Measurements from ENCODE around the gene LRRIQ4.

LRRIQ4 gene

DNA sequence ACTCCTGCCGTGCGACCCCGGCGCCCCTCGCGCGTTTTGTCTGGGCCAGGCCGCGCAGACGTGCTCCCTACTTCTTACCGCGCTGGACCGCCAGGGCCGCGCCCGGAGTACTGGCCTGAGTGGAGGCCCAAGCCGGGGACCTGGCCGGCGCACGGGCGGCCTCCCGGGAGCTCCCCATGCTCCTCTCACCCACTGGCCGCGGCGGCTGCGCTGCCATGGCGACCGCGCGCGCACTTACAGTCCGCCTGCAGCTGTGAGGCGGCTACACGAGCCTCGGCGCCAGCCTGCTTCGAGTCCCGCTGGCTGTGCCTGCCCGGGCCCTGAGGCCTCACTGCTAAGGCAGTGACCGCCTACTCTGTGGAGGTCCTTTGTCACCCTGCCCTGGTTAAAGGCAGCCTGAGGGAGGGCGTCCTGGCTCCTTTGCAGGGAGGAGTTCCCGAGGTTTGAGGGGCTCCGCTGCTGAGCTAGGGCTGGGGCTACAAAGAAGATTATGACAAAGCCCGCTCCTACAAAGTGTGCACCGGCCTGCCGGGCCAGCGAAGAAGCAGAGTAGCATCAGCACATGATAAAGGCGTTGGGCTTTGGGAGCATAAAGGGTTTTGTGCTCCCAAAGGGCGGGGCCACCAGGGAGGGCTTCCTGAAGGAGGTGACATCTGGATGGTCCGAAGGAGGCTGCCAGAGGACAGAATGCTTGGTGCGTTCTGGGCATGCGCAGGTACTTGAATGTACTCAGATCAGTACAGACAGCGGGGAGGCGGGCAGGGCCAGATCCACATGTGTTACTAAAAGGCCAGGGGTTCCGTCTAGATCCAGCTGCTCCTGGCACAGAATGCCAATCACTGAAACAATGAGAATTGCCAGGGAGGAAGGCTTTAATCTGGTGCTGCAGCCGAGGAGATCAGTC, at the start of gene LRRIQ4, which contains the start of gene LRRC34:
Gene LRRIQ4, plus strand, starts transcription at position 539 of the 904 bp plus-strand sequence. CDS start 9,052 bp downstream, outside the sequence.
Gene LRRC34, minus strand, starts transcription at position 573 of the 904 bp plus-strand sequence. Its CDS starts 356 bp downstream, at position 217.
- DNase-seq (ENCODE audit: low read depth in 2 of 2): peak; percentile 61 to 71

DNA sequence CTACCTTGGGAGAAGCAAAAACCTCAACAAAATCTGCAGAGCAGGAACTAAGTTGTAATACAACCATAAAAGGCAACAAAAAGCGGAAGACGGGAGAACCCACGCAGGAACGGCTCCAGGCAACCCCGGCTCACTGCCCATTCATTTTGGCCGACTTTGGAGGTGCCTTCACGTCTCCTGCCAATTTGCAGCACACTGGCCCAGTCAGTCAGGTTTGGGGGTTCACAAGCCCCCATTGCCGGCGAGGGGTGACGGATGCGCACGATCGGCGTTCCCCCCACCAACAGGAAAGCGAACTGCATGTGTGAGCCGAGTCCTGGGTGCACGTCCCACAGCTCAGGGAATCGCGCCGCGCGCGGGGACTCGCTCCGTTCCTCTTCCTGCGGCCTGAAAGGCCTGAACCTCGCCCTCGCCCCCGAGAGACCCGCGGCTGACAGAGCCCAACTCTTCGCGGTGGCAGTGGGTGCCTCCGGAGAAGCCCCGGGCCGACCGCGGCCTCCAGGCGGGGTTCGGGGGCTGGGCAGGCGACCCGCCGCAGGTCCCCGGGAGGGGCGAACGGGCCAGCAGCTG, 48.3 kb upstream of the LRRIQ4 start:
- peak; percentile 41 to 46 for DNase-seq (ENCODE audit: low read depth in 2 of 2)

DNA sequence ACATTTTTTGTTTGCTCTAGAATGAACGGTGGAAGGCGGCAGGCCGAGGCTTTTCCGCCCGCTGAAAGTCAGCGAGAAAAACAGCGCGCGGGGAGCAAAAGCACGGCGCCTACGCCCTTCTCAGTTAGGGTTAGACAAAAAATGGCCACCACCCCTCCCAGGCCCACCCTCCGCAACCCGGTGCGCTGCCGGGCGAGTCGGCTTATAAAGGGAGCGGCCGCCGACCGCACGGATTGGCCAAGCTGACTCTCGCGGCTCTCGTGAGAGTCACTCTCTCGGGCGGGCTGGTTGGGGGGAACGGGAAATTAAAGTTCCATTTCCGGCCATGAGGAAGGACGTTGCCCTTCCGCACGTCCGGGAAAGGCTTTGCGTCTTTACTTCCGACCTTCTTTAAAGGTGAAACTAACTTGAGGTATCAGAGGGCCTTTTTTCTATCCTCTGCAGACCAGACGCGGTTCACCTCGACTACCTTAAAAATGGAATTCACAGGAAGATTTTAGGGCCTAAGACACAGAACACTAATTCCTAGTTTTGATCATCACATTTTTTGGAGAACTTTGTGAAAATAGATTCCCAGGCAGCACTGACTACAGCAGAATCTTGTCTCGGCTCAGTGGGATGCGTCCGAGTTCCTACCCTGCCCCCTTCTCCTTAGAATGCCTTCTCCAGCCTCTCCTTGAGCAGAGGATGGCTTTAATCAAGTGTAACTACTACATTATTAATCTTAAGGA, 47.6 kb upstream of the LRRIQ4 start, which contains the start of gene TERC:
Gene TERC, minus strand, starts transcription at position 179 of the 731 bp plus-strand sequence.
- DNase-seq (ENCODE audit: low read depth in 2 of 2): peak; percentile 81

DNA sequence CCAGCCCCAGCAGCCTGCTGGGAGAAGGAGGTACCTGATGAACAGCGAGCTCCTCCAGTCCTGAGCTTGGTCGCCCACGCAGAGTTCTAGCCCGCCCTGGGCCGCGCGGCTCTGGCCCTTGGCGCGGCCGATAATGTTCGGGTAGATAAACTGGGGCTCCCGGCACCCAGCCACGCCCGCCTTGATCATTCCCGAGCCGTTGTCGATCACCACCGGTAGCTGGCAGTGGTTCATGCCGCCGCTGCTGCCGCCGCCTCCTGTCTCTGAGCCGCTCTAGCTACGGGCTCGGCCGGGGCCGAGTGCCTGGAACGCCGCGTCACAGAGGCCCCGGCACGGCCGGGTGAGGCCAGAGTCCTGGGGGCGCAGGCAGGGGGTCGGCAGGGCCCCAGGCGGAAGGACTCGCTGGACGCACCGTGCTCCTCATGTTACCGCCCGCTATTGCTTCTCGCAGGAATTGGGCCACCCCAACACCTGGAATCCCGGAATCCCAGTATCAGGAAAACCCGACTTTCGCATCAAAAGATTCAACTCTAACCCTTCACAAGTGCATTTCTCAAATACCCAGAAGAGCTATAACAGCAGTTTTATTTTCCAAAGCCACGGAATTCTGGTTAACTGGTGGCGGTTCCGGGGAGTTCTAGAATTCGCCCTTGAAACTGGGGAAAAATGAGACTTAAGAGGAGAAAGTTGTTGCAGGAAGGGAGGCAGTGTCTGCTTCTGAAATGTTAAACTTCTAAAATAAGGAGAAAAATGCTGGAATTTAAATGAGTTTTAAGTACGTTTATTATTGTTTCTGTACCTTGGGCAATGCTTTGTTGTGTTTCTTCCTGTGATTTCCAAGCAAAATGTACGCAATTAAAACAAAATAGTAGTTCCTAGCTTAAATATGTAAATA, 43.1 kb upstream of the LRRIQ4 start, which contains the start of gene ACTRT3:
Gene ACTRT3, minus strand, starts transcription at position 275 of the 895 bp plus-strand sequence. Its CDS starts 41 bp downstream, at position 234.
- peak; percentile 41 to 46 for DNase-seq (ENCODE audit: low read depth in 2 of 2)

DNA sequence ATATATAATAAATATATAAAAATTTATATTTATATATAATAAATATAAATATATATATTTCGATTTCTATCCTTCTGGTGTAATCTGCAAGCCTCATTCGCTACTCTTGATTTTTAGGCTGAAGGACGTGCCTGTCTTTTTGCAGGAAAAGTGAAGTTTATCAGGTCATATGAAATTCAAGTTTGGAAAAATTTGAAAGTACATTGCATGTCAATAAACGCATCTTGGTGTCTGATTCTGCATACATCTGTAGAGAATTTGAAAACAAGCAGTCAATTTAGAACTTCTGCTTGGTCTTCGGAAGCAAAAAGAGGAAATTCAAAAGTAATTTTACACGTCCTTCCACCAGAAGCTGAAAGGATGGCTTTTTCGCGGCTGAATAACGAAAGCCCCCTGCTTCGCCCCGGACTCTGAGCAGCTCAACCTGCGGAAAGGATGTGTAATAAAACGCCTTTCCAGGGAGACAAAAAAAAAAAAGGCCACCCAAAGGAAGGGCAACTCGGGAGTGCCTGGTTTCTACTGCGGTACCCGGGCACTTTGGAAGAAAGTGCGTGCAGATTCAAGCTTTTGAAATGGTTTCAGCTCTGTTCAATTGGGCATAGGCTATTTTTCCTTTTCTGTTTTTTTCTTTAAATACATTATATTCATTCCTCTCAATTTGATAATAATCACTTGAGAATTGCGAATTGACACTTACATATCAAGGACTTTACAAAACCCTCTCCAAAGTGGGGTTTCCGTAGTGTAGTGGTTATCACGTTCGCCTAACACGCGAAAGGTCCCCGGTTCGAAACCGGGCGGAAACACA, 41.0 kb upstream of the LRRIQ4 start:
- peak in 1 of 2 donors; percentile 72 for DNase-seq (ENCODE audit: low read depth in 2 of 2)

DNA sequence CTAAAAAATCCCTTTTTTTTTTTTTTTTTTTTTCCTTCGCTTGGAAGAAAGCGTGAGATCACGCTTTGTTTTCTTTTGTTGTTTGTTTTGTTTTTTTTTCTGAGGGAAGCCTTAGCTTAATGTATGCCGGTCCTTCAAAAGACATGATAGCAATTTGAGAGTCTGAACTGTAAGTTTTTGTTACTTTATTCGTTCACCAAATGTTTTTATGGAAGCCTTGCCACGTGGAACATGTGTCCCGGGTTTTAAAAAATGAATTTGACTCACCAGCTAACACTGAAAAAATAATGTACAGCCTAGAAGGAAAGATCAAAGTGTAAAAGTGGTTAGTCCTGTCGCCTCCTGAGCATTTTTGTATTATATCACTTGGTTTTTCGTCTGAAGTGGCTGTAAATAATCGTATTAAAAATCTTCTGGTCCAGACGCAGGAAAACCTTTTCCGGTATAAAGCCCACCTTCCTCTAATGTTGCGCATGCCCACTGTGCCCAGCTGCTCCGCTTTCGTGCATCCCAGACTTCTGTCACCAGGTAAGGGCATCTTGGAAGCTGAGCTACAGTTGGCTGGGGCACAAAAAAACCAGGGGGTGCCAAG, 40.3 kb upstream of the LRRIQ4 start:
- DNase-seq (ENCODE audit: low read depth in 2 of 2): peak; percentile 36 to 38

DNA sequence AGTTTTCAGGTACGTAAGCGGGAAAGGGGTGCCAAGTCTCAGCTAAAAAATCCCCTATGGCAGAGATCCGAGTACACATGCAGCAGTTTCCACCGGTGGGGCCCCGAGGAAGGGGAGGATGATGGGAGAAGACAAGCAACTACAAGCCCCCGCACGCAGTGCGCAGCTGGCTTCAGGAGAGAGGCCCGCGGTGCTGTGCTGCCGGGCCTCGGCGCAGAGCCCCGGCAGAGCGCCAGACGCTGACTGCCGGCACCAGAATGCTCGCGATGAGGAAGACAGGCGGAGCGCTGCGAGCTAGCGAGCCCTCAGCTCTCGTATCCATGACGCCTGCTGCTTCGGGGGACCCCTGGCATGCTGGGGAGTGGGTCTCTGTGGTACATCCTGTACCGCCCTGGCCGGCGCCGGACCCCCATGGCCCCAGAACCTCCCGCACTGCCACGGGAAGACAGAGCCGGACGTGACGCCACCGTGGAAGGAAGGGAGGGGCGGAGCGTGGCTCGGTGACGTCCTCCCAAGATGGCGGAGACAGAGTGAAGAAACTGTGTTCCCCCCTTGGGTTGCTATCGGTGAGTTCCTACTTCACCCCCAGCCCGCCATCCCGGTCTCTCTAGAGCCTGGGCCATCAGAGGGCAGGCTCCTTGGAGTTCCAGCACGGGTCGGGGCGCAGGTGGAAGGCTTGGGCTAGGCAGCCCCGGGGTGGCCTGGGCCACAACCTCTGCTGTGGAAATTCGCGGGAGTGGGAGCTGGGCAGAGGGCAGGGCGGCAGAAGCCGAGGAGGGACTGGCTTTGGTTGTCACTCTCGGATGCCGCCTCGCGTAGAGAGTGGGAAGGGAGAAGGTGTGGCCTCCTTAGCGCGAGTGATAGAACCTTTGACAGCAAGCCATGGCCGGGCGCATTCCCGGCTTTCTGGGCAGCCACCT, 39.5 kb upstream of the LRRIQ4 start, which contains the start of gene MYNN:
Gene MYNN, plus strand, starts transcription at position 500 of the 920 bp plus-strand sequence. CDS start 900 bp downstream, outside the sequence.
- DNase-seq (ENCODE audit: low read depth in 2 of 2): peak; percentile 78 to 85

DNA sequence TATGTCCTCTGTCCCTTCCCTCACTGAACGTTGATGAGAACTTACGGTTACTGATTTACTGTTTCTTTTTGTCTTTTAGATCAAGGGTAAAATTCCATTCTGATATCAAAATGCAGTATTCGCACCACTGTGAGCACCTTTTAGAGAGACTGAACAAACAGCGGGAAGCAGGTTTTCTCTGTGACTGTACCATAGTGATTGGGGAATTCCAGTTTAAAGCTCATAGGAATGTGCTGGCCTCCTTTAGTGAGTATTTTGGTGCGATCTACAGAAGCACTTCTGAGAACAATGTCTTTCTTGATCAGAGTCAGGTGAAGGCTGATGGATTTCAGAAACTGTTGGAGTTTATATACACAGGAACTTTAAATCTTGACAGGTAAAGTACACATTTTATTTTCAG, 38.5 kb upstream of the LRRIQ4 start:
- no peak for DNase-seq (ENCODE audit: low read depth in 2 of 2)

DNA sequence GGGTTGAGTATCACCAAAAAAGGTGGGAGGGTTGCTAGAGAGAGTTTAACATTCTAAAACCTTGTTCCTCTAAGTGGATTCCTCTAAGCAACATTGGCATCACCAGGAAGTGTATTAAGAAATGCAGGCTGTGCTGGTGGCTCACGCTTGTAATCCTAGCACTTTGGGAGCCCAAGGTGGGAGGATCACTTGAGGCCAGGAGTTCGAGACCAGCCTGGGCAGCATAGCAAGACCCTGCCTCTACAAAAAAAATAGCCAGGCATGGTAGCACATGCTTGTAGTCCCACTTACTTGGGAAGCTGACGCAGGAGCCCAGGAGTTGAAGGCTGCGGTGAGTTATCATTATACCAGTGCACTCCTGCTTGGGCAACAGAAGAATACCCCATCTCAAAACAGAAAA, 34.8 kb upstream of the LRRIQ4 start:
- DNase-seq (ENCODE audit: low read depth in 2 of 2): no peak

DNA sequence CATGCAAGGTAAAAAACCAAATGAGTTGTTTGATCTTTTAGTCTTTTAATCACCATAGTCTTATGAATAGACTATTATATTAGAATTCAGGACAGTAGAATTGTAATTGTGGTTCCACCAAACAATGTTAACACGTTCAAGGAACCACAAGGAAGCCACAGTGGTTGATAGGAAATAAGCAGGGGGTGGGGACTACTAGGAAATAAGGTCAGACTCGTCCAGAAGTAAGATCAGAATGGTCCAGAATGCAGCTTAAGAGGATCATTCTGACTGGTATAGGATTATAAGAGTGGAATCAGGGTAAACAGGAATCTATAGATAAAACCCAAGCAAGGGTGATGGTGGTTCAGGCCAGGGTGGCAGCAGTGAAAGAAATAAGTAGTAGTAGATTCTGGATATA, 31.9 kb upstream of the LRRIQ4 start:
- no peak for DNase-seq (ENCODE audit: low read depth in 2 of 2)

DNA sequence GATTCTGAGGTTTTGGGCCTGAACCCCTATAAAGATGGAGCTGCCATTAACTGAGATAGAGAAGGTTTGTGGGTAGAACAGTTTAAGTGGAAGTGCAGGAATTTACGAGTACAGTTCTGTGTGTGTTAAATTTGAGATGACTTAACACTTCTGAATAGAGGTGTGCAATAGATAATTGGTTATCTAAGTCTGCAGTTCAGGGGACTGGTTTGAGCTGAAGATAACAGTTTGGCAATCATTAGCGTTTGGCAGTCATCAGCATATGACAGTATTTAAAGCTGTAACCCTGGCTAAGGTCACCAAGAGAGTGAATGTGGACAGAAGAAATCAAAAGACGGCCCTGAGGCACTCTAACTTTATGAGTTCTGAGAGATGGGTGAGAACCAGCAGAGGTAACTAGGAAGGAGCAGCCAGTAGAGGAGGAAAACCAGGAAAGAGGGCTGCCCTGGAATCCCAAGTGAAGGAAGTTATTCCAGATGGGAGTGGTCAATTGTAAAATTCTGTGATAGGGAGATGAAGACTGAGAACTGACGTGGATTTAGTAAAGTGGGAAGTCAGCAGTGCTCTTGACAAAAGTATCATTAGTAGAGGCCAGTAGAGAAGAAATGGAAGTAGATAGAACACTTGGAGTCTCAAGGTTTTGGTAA, 31.3 kb upstream of the LRRIQ4 start:
- no peak for DNase-seq (ENCODE audit: low read depth in 2 of 2)

DNA sequence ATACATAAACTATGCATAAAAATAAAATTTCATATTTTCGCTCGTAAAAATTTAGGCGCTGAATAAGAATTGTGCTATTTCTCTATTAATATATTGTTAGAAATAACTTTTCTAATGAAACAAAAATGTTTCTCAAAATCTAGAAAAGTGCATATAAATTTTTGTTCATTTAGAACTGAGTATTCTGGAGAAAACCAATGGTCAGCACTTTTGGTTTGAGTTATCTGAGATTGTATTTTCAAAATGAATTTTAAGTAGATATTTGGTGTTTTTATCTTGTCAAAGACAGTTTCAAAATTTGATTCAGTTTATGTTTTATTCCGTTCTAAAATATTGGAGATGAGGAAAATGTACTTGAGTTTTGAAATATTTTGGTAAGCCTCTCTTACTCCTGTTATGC, 25.6 kb upstream of the LRRIQ4 start:
- DNase-seq (ENCODE audit: low read depth in 2 of 2): no peak

DNA sequence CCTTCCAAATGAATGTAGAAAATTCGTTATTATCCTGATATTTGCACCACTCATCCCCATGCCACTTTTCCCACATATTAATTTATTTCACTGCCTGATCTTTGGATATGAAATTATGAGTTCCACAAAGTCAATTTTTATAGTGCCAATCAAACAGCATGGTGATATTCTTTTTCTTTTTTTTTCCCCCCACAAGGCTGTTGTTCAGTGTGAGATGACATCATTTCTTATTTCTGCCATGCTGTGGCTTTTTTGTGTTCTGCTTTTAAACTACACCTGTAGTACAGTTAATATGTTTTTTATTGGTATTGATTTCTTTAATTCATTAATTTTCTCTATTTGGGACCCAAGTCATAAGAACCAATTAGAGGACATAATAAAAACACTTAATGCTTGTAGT, 24.9 kb upstream of the LRRIQ4 start:
- no peak for DNase-seq (ENCODE audit: low read depth in 2 of 2)

DNA sequence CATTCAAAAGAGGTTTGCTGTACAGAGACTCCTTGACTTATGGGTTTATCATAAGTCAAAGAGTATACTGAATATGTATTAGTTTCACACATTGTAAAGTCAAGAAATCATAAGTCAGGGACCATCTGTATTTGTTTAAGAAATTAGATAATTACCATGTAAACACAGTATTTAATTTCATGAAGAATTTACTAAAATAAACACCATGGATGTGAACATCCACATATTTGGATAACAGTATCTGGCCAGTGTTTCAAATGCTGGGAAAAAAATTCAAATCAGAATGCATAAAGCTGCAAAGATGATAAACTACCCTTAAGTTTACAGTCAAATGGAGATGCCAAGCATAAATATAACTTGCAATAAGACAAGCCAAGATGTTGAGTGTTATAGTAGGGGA, 22.5 kb upstream of the LRRIQ4 start:
- DNase-seq (ENCODE audit: low read depth in 2 of 2): no peak

DNA sequence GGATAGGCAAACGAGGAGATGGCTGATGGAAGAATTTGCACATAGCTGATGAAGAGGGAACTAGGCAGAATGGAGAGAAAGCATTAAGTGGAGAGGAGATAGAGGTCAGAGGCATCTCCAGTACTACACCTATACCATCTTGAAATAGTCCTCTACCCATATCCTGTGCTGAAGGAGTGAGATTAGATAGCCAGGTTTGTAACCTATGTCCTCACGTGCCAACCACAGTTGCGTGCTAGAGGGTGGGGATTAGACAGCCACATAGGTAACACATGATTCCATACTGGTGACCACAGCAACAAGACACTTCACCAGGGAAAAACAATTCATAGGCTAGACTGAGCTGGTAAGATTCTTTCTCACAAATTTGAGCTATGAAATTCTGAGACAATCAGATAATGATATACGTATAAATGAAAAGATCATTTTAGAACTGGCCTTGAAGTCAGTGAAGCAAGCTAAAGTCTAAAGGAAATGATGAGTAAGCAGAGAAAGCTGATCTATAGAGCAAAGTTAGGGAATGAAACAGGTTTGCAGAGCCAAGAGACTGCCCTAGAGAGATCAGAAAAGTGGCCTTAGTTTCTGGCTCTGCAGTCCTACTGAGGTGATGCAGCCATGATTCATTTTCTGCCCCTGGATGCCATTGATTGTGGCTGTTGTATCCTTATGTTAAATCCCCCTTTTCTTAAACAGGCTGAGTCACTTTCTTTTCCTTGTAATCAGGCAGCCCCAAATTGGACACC, 21.8 kb upstream of the LRRIQ4 start:
- DNase-seq (ENCODE audit: low read depth in 2 of 2): no peak

DNA sequence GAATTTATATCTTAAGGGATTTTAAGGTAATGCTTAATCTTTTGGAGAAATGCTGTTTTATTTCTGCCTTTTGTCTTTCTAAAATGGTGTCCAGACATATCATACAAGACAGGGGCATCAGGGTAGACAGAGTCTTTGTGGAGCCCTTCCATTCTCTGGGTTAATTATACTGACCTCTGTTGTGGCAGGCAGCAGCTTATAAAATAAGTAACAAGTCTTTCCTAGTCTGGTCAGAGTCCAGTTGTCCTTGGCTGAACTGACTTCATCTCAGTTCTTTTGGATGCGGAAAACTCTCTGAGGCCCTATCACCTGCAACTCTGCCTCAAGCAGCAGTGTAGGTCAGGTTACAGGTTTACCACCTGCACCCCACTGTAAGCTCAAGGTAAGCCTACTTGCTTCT, 20.3 kb upstream of the LRRIQ4 start:
- DNase-seq (ENCODE audit: low read depth in 2 of 2): no peak

DNA sequence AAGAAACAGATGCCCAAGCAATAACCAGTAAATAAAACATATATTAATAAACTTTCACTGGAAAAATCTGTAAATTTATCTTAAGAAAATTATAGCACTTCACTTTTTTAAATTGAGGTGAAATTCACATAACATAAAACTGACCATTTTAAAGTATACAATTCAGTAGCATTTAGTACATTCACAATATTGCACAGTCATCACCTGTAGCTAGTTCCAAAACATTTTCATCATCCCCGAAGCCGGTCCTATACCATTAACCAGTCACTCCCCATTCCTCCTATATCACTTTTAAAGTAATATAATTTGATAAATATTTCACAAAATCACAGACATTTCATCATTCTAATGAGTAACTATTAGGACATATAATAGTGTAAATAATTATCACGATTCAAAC, 8.0 kb upstream of the LRRIQ4 start:
- DNase-seq (ENCODE audit: low read depth in 2 of 2): no peak
